ENCODE results near the gene GLYR1.

The GLYR1 gene

DNA sequence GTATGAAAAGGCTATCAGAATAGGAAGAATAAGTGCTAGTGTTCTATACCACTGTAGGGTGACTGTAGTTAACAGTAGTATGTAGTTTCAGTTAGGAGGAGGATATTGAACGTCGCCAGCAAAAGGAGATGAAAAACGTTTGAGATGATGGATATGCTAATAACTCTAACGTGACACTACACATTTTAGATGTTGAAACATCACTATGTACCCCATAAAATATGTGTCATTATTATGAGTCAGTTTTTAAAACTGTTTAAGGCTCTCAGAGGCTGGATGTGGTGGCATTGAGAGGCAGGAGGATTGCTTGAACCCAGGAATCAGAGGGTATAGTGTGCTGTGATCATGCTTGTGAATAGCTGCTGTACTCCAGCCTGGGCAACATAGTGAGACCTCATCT is 32.0 kb upstream of the GLYR1 start:
- DNase-seq, result no peak

DNA sequence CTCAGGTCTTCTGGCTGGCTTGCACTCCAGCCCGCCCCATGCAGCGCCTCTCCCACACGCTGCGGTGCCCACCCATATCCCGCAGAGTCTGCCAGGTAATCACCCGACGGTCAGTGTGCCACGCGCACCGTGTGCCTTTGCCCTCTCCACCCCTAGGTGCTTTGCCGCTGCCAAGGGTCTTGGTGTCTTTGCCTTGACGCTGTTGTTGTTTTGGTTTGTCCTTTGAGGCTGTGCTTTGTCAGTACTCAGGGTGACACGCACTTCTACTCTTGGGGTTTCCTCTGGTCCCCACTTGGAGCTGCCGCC is 30.2 kb upstream of the GLYR1 start:
- no peak for DNase-seq

DNA sequence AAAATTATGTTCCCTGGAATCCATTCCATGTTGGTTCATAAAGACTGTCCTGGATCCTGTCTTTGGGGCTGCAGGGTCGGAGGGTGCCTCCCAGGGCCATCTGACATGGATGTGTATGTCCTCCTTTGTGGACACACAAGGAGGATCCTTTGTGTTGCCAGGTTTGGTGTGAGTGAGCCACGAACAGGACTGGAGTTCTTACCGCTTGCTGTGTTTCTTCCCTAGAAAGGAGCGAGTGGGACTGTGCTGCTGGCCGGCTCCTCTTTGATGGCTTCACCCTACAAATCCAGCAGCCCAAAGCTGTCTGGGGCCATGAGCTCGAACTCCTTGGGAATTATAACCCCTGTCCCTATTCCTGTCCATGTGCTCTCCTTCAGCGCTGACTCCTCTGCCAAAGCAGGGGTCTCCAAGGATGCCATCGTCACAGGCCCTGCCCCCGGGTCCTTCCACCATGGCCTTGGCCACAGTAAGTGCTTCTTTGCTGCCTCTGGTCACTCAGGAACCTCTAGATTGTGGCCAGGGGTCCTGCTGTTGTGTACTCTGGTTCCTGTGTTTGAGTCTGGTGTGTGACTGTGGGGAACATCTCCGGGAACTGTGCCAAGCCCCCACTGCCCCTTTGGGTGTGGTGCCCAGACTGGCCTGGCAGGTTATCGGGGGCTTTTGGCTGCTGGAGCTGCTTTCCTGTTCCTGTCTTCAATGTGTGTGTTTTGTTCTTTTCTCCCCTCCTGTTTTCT is 29.7 kb upstream of the GLYR1 start:
- DNase-seq, result no peak

DNA sequence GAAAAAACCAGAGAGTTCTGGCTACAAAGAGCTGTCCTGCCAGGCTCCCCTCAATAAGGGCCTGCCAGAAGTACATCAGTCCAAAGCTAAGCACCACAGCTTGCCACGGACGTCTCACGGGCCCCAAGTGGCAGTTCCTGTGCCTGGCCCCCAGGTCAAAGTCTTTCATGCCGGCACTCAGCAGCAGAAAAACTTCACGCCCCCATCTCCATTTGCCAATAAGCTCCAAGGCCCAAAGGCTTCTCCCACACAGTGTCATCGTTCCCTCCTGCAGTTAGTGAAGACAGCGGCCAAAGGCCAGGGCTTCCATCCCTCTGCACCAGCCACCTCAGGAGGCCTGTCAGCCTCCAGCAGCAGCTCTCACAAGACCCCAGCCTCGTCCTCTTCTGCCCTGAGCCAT is 27.6 kb upstream of the GLYR1 start:
- DNase-seq, result no peak

DNA sequence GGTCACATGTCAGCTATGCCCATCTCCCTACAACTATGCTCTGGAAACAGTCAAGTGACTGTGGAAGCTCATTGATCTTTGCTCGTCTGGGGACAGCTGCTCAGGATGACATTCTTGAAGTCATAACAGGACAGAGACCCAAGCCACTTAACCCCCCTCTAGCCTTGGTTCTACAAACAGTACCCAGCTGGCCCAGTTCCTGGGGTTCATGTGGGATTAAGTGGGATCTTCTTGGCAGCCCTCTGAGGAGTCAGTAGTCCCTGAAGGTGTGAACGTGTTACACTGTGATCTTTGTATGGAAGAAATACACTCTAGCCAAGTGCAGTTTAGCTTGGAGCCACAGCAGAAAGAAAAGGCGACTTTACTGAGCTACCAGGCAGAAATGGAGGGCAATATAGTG is 26.0 kb upstream of the GLYR1 start:
- DNase-seq, result no peak

DNA sequence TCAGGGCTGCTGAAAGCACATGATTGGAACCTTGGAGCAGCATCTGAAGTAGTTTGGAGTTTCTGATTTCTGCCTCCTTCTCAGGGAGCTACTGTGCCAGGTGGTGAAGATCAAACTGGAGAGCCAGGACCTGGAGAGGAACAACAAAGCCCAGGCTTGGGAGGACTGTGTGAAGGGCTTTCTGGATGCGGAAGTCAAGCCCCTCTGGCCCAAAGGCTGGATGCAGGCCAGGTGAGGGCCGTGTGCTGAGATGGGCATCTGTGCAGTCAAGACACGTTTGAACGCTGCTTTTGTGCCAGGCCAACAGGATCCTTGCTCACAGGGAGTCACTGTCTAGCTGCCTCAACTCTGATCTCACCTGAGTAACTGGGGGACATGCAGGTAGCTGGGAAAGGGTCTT is 24.0 kb upstream of the GLYR1 start:
- no peak for DNase-seq

GRCh38 chr16:4870138-4870671 is 23.1 kb upstream of the GLYR1 start:
- DNase-seq, result no peak

- no peak for DNase-seq
Observed at GRCh38 chr16:4869147-4869805, 22.2 kb upstream of the GLYR1 start.

- DNase-seq, result no peak
Observed at GRCh38 chr16:4868535-4868934, 21.4 kb upstream of the GLYR1 start.

GRCh38 chr16:4868026-4868425 is 20.9 kb upstream of the GLYR1 start:
- no peak for DNase-seq

DNA sequence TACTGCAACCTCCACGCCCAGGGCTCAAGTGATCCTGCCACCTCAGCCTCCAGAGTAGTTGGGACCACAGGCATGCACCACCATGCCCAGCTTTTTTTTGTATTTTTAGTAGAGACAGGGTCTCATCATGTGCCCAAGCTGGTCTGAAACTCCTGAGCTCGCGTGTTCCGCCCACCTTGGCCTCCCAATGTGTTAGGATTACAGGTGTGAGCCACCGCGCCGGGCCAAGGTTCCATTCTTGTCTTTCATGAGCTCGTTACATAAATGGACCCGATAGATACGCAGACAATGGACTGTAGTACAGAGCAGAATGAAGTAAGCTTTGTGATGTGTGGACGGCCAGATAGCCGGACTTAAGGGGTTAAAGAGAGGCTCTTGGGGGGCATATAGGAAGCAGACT is 19.5 kb upstream of the GLYR1 start:
- DNase-seq, result no peak

DNA sequence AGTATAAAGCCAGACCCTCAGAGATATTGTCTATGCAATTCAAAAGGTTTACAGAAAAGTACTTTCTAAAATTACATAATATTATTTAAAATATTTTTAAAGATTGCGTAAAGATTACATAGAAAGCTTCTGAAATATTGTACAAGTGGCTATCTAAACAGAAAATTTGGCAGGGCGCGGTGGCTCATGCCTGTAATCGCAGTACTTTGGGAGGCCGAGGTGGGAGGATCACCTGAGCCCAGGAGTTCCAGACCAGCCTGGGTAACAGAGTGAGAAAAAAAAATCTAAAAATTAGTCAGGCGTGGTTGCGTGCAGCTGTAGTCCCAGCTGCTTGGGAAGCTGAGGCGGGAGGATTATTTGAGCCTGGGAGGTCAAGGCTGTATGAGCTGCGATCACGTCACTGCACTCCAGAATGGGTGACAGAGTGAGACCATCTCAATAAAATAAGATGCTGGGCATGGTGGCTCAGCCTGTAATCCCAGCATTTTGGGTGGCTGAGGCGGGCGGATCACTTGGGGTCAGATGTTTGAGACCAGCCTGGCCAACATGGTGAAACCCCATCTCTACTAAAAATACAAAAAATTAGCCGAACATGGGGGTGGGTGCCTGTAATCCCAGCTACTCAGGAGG is 18.3 kb upstream of the GLYR1 start:
- DNase-seq, result no peak

DNA sequence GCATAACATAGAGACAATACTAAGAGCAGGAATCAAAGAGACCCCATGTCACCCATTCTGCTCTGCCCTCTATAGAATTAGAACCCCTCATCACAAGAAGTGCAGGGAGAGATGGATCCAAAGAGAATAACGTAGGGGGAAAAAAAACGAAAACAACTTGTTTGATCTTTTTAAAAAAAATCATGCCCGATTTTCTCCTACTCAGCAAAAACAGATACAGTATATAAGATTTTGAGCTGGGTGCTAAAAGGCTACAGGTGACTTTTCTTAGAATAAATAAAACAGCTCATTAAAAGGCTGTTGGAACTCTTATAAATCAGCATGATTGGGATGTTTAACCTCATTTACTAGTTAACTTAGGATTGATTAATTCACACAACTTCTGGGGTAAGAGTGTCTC is 17.6 kb upstream of the GLYR1 start:
- no peak for DNase-seq

- DNase-seq, result no peak
Observed at GRCh38 chr16:4862639-4863038, 15.6 kb upstream of the GLYR1 start.

- no peak for DNase-seq
Observed at GRCh38 chr16:4860727-4861342, 13.7 kb upstream of the GLYR1 start.

- no peak for DNase-seq
Observed at GRCh38 chr16:4859900-4860255, 12.8 kb upstream of the GLYR1 start.

DNA sequence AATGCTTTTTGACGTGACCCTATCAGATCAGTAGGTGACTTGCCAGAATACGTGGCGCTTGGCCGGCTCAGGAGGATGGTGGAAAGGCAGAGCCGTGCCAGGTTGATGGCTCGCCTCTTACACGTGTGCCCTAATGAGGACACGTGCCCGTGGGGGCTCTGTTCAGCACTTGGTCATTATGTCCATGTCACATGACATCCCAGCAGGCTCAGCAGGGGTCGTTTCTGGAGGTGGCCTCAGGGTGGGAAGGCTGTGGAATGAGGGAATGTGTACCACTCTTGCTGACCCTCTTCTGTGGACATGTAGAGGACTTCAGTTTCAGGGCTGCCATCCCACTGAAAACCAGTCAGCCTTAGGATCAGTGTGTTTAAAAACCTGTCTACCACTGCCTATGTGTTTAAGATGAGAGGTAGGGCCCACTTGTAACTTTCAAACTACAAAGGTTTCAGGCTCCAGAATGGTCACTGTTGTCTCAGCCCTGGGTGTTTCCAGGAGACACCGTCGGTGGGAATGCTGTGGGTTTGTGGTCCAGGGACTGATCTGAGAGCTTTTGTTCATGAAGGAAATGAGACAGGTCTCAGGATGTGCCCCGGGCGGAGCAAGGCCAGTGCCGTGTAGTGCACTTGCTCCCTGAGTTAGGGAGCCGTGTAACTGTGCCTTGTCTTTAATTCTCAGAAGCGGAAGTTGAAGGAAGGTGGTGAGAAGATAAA is 12.3 kb upstream of the GLYR1 start:
- no peak for DNase-seq

DNA sequence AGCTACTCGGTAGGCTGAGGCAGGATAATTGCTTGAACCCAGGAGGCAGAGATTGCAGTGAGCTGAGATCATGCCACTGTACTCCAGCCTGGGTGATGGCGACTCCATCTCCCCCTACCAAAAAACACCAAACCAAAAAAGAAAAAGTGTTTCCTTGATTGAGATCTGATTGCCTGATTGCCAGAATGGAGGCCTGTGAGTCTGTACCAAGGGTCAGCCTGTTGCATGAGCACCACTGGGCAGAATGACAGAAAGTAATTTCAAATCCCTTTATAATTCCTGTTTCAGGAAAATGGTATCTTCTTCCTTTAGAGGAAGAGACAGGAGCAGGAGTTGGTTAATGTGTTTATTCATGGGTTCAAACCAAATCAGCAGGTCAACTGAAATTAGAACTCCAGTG is 8.7 kb upstream of the GLYR1 start:
- DNase-seq, result no peak

GRCh38 chr16:4855371-4855770 is 8.3 kb upstream of the GLYR1 start:
- no peak for DNase-seq

GRCh38 chr16:4852221-4852872 is 5.3 kb upstream of the GLYR1 start:
- no peak for DNase-seq

GRCh38 chr16:4850211-4850610 is 3.1 kb upstream of the GLYR1 start:
- no peak for DNase-seq

GRCh38 chr16:4847774-4848587 is 893 bp upstream of the GLYR1 start:
- DNase-seq, result no peak

Measured in midbrain (tissue), 1 donor.